K562 (cell line): ENCODE results near the gene TRIOBP. TPM values are rescaled to one million over a fixed set of nuclear protein-coding genes. Genes with fewer than 3 reads are reported as not detected.

Experiments used
- ETV5 ChIP-seq: sonication (generic); formaldehyde crosslinking; IDR thresholded peaks from 2 replicates; pipeline ENCODE4 v1.4.0; 2020; ENCODE audit warnings: low read depth, mild to moderate bottlenecking, missing genetic modification reagents
- FOXA1 ChIP-seq: fragments of 450-650 bp; IDR thresholded peaks from 2 replicates; pipeline ENCODE4 v1.6.1; 2016; ENCODE audit warnings: mild to moderate bottlenecking, borderline replicate concordance
- FOXM1 ChIP-seq, 2 experiments: fragments of 450-650 bp in 1 of 2; sonication (generic) in 1 of 2; formaldehyde crosslinking in 1 of 2; IDR thresholded peaks; 2 replicates each; pipeline versions ENCODE4 v1.6.1 to v1.9.0; 2017 to 2022; ENCODE audit warnings: low read depth in 2 of 2, mild to moderate bottlenecking in 2 of 2, missing genetic modification reagents in 1 of 2, moderate library complexity in 1 of 2
- GABPB2 ChIP-seq: fragments of 250-450 bp; sonication (Bioruptor Pico); conservative IDR thresholded peaks from 2 replicates; pipeline ENCODE4 v1.5.1; 2021; ENCODE audit warnings: mild to moderate bottlenecking
- KDM1A ChIP-seq, 2 experiments: fragments of 450-650 bp; IDR thresholded peaks; 2 replicates each; pipeline ENCODE4 v1.6.1; 2016; ENCODE audit warnings: mild to moderate bottlenecking in 2 of 2
- LEF1 ChIP-seq: fragments of 450-650 bp; IDR thresholded peaks from 2 replicates; pipeline ENCODE4 v1.6.1; 2016; ENCODE audit warnings: mild to moderate bottlenecking
- MAX ChIP-seq: sonication (generic); formaldehyde crosslinking; IDR thresholded peaks from 2 replicates; pipeline ENCODE4 v1.9.0; 2022; ENCODE audit warnings: mild to moderate bottlenecking, missing genetic modification reagents
- RAD51 ChIP-seq: fragments of 450-650 bp; IDR thresholded peaks from 2 replicates; pipeline ENCODE4 v1.7.1; 2016; ENCODE audit warnings: low read depth, mild to moderate bottlenecking, borderline replicate concordance
- RBFOX2 ChIP-seq: fragments of 200-400 bp; formaldehyde crosslinking; IDR thresholded peaks from 2 replicates; pipeline ENCODE4 v1.6.1; 2017; ENCODE audit warnings: low read depth, mild to moderate bottlenecking, low read length, moderate library complexity
- RBM17 ChIP-seq: fragments of 200-400 bp; formaldehyde crosslinking; IDR thresholded peaks from 2 replicates; pipeline ENCODE4 v1.6.1; 2017; ENCODE audit warnings: low read depth, mild to moderate bottlenecking, low read length, borderline replicate concordance
- RBM25 ChIP-seq: fragments of 200-400 bp; formaldehyde crosslinking; IDR thresholded peaks from 2 replicates; pipeline ENCODE4 v1.6.1; 2018; ENCODE audit warnings: low read length, low read depth, moderate library complexity; ENCODE audit not compliant: severe bottlenecking
- RFX7 ChIP-seq: fragments of 250-450 bp; sonication (Bioruptor Pico); IDR thresholded peaks from 2 replicates; pipeline ENCODE4 v1.5.1; 2021; ENCODE audit warnings: mild to moderate bottlenecking
- TCF7 ChIP-seq: sonication (generic); IDR thresholded peaks from 2 replicates; pipeline ENCODE4 v1.6.1; 2016; ENCODE audit warnings: antibody characterized with exemption, borderline replicate concordance
- ZKSCAN3 ChIP-seq: fragments of 250-450 bp; sonication (Bioruptor Pico); IDR thresholded peaks from 2 replicates; pipeline ENCODE4 v1.4.0; 2020
- ZNF121 ChIP-seq: sonication (generic); formaldehyde crosslinking; conservative IDR thresholded peaks from 2 replicates; pipeline ENCODE4 v1.8.0; 2022; ENCODE audit warnings: missing genetic modification reagents
- ZNF133 ChIP-seq: fragments of 250-450 bp; sonication (Bioruptor Pico); IDR thresholded peaks from 2 replicates; pipeline ENCODE4 v1.4.0; 2020; ENCODE audit warnings: mild to moderate bottlenecking
- ZNF140 ChIP-seq: fragments of 250-450 bp; sonication (Bioruptor Pico); IDR thresholded peaks from 2 replicates; pipeline ENCODE4 v1.8.0; 2021; ENCODE audit warnings: moderate library complexity, mild to moderate bottlenecking, inconsistent platforms
- ZNF395 ChIP-seq: fragments of 200-800 bp; sonication (Bioruptor generic); IDR thresholded peaks from 2 replicates; pipeline ENCODE4 v1.6.1; 2017; ENCODE audit warnings: missing genetic modification characterization, missing compliant biosample characterization
- ZNF444 ChIP-seq: fragments of 250-450 bp; sonication (Bioruptor Pico); IDR thresholded peaks from 2 replicates; pipeline ENCODE4 v1.4.0; 2020; ENCODE audit warnings: mild to moderate bottlenecking, moderate library complexity
- ZNF766 ChIP-seq: fragments of 200-800 bp; sonication (Bioruptor generic); conservative IDR thresholded peaks from 2 replicates; pipeline ENCODE4 v1.6.1; 2016; ENCODE audit warnings: missing genetic modification characterization, missing compliant biosample characterization
- polyA plus RNA-seq, 8 experiments: library from polyadenylated mRNA; depleted of rRNA in 4 of 8; stranded (reverse) in 5 of 8; unstranded in 3 of 8; fragments of >200 nt; fragmentation: Nextera tagmentation in 2 of 8; fragmentation: Illumina TruSeq in 1 of 8; extraction: Ambion mirVana in 2 of 8; extraction: Trizol in 1 of 8; gene quantifications; 2 replicates each; pipeline versions ENCODE4 v1.2.1 to v1.2.3, GENCODE V29; 2011 to 2014; ENCODE audit warnings: inconsistent platforms in 1 of 8, missing spikeins in 1 of 8
- total RNA-seq, 7 experiments: library from RNA; depleted of rRNA in 6 of 7; stranded (reverse); fragments of >200 nt in 6 of 7; fragmentation: Illumina TruSeq in 2 of 7; extraction: Trizol in 2 of 7; gene quantifications; 2 replicates each; pipeline versions ENCODE4 v1.2.1 to v1.2.3, GENCODE V29; 2011 to 2021; ENCODE audit warnings: low replicate concordance in 1 of 7
- TF ChIP-seq, protein P1 (sequence below), 2 experiments: IDR thresholded peaks; 2 replicates each; pipeline ENCODE4 v1.6.1; 2012; ENCODE audit warnings: improper control_type of control experiment in 2 of 2, low read depth in 2 of 2, low read length in 2 of 2, borderline replicate concordance in 1 of 2
- TF ChIP-seq, protein P2 (sequence below), 2 experiments: IDR thresholded peaks; 2 replicates each; pipeline ENCODE4 v1.6.1; 2011; ENCODE audit warnings: borderline replicate concordance in 1 of 2, control low read depth in 1 of 2, low read depth in 1 of 2, low read length in 1 of 2, mild to moderate bottlenecking in 1 of 2, mixed read lengths in 1 of 2, moderate library complexity in 1 of 2; ENCODE audit not compliant: insufficient read depth in 1 of 2, insufficient read length in 1 of 2, poor library complexity in 1 of 2, severe bottlenecking in 1 of 2; ENCODE audit errors: extremely low read depth in 1 of 2
- TF ChIP-seq, protein P3 (sequence below), 2 experiments: fragments of 200-800 bp in 1 of 2; sonication (Bioruptor generic) in 1 of 2; sonication (generic) in 1 of 2; formaldehyde crosslinking in 1 of 2; IDR thresholded peaks in 1 of 2; conservative IDR thresholded peaks in 1 of 2; 2 replicates each; pipeline versions ENCODE4 v1.5.0 to v1.6.1; 2016 to 2020; ENCODE audit warnings: missing compliant biosample characterization in 1 of 2, missing genetic modification characterization in 1 of 2, missing genetic modification reagents in 1 of 2

Gene TRIOBP
- total and polyA plus RNA-seq, 9 of the 15 experiments (the other 6 are each of a cell fraction or from before 2014, with no cell fraction given): 0.24 to 13.8 (median 5.5) TPM

GRCh38 chr22:37801946-37802309 is 105.1 kb downstream of the TRIOBP start (continued):
- no peak for TF ChIP-seq FOXA1
- TF ChIP-seq ZNF395 (CRISPR knock-in tag): no peak
- no peak for TF ChIP-seq ZNF444 (CRISPR knock-in tag)
- TF ChIP-seq ZKSCAN3: no peak
- TF ChIP-seq ETV5 (CRISPR knock-in tag): no peak
- no peak for TF ChIP-seq ZNF133 (CRISPR knock-in tag)
- TF ChIP-seq LEF1: no peak
- TF ChIP-seq ZNF121 (CRISPR knock-in tag): no peak
- TF ChIP-seq RAD51: peak; percentile 46; the same call in 1 of the 2 replicates
- TF ChIP-seq RBFOX2: no peak
- TF ChIP-seq RFX7: no peak
- peak; percentile 47 for TF ChIP-seq MAX (CRISPR knock-in tag)
- TF ChIP-seq KDM1A (IDR thresholded peaks at IDR 0.05): no peak
- TF ChIP-seq, protein P1, sequence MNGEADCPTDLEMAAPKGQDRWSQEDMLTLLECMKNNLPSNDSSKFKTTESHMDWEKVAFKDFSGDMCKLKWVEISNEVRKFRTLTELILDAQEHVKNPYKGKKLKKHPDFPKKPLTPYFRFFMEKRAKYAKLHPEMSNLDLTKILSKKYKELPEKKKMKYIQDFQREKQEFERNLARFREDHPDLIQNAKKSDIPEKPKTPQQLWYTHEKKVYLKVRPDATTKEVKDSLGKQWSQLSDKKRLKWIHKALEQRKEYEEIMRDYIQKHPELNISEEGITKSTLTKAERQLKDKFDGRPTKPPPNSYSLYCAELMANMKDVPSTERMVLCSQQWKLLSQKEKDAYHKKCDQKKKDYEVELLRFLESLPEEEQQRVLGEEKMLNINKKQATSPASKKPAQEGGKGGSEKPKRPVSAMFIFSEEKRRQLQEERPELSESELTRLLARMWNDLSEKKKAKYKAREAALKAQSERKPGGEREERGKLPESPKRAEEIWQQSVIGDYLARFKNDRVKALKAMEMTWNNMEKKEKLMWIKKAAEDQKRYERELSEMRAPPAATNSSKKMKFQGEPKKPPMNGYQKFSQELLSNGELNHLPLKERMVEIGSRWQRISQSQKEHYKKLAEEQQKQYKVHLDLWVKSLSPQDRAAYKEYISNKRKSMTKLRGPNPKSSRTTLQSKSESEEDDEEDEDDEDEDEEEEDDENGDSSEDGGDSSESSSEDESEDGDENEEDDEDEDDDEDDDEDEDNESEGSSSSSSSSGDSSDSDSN (IDR thresholded peaks at IDR 0.05; ENCODE audit: borderline replicate concordance in 1 of 2, low read depth in 2 of 2, low read length in 2 of 2): no peak
- 0 out of 2 replicates have a peak, but pooled peaks have one; percentile 18 for TF ChIP-seq ZNF766
- TF ChIP-seq, protein P2, sequence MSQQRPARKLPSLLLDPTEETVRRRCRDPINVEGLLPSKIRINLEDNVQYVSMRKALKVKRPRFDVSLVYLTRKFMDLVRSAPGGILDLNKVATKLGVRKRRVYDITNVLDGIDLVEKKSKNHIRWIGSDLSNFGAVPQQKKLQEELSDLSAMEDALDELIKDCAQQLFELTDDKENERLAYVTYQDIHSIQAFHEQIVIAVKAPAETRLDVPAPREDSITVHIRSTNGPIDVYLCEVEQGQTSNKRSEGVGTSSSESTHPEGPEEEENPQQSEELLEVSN (IDR thresholded peaks at IDR 0.05; ENCODE audit: borderline replicate concordance in 1 of 2, extremely low read depth in 1 of 2, insufficient read depth in 1 of 2, insufficient read length in 1 of 2, low read depth in 1 of 2, low read length in 1 of 2, poor library complexity in 1 of 2, severe bottlenecking in 1 of 2): no peak
- no peak for TF ChIP-seq TCF7
- no peak for TF ChIP-seq ZNF140
- TF ChIP-seq RBM25: no peak
- TF ChIP-seq RBM17: no peak
- TF ChIP-seq GABPB2: no peak
- TF ChIP-seq, protein P3, sequence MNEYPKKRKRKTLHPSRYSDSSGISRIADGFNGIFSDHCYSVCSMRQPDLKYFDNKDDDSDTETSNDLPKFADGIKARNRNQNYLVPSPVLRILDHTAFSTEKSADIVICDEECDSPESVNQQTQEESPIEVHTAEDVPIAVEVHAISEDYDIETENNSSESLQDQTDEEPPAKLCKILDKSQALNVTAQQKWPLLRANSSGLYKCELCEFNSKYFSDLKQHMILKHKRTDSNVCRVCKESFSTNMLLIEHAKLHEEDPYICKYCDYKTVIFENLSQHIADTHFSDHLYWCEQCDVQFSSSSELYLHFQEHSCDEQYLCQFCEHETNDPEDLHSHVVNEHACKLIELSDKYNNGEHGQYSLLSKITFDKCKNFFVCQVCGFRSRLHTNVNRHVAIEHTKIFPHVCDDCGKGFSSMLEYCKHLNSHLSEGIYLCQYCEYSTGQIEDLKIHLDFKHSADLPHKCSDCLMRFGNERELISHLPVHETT (CRISPR knock-in tag; conservative IDR thresholded peaks at IDR 0.05 in 1 of 2, IDR thresholded peaks at IDR 0.05 in 1 of 2): no peak
- no peak for TF ChIP-seq FOXM1 (IDR thresholded peaks at IDR 0.05; ENCODE audit: low read depth)
- no peak for TF ChIP-seq FOXM1 (CRISPR knock-in tag; IDR thresholded peaks at IDR 0.05; ENCODE audit: low read depth)
